SK-N-SH treated with all-trans-retinoic acid at 6 μM for 48 hours (cell line): ENCODE results near the gene LAP3.
"Not testable (repeated sequence)": the region's sequence is repeated elsewhere in the genome, so short reads cannot be mapped to it uniquely, and the experiment has no call there.

Experiments used
- ATAC-seq: fragments of 200-7000 bp; cut with Tn5 transposase; 3 replicates; pipeline ENCODE4 v1.9.1; 2020; ENCODE audit warnings: mild to moderate bottlenecking, moderate library complexity
- BACH2 ChIP-seq: fragments of 250-450 bp; sonication (Bioruptor Pico); IDR thresholded peaks from 2 replicates; pipeline ENCODE4 v1.9.0; 2021; ENCODE audit warnings: mild to moderate bottlenecking, borderline replicate concordance
- CSDC2 ChIP-seq: fragments of 250-450 bp; sonication (Bioruptor Pico); IDR thresholded peaks from 2 replicates; pipeline ENCODE4 v1.5.0; 2020; ENCODE audit warnings: mild to moderate bottlenecking, moderate library complexity
- ESRRG ChIP-seq: fragments of 250-450 bp; sonication (Bioruptor Pico); IDR thresholded peaks from 2 replicates; pipeline ENCODE4 v1.6.1; 2021; ENCODE audit warnings: mild to moderate bottlenecking
- GLIS3 ChIP-seq: fragments of 250-450 bp; sonication (Bioruptor Pico); IDR thresholded peaks from 2 replicates; pipeline ENCODE4 v1.5.0; 2020; ENCODE audit warnings: mild to moderate bottlenecking, moderate library complexity
- ISL1 ChIP-seq: fragments of 250-450 bp; sonication (Bioruptor Pico); IDR thresholded peaks from 2 replicates; pipeline ENCODE4 v2.1.2; 2022; ENCODE audit warnings: mild to moderate bottlenecking, moderate library complexity
- OSR1 ChIP-seq: fragments of 250-450 bp; sonication (Bioruptor Pico); IDR thresholded peaks from 2 replicates; pipeline ENCODE4 v1.8.0; 2022; ENCODE audit warnings: moderate library complexity, mild to moderate bottlenecking, inconsistent platforms
- PATZ1 ChIP-seq: fragments of 250-450 bp; sonication (Bioruptor Pico); IDR thresholded peaks from 2 replicates; pipeline ENCODE4 v1.8.0; 2020; ENCODE audit warnings: mild to moderate bottlenecking, moderate library complexity, borderline replicate concordance
- POU6F1 ChIP-seq: fragments of 250-450 bp; sonication (Bioruptor Pico); IDR thresholded peaks from 2 replicates; pipeline ENCODE4 v1.8.0; 2021; ENCODE audit warnings: low read depth, mild to moderate bottlenecking, moderate library complexity, borderline replicate concordance
- PPARA ChIP-seq: fragments of 250-450 bp; sonication (Bioruptor Pico); IDR thresholded peaks from 2 replicates; pipeline ENCODE4 v1.5.0; 2020; ENCODE audit warnings: mild to moderate bottlenecking, borderline replicate concordance
- RARB ChIP-seq: fragments of 250-450 bp; sonication (Bioruptor Pico); IDR thresholded peaks from 2 replicates; pipeline ENCODE4 v1.8.0; 2021; ENCODE audit warnings: mild to moderate bottlenecking, moderate library complexity
- SNAI2 ChIP-seq: fragments of 250-450 bp; sonication (Bioruptor Pico); IDR thresholded peaks from 2 replicates; pipeline ENCODE4 v1.5.0; 2020; ENCODE audit warnings: mild to moderate bottlenecking, moderate library complexity
- TOX ChIP-seq: fragments of 250-450 bp; sonication (Bioruptor Pico); IDR thresholded peaks from 2 replicates; pipeline ENCODE4 v1.8.0; 2021; ENCODE audit warnings: mild to moderate bottlenecking, moderate library complexity, borderline replicate concordance
- TSHZ2 ChIP-seq: fragments of 250-450 bp; sonication (Bioruptor Pico); IDR thresholded peaks from 2 replicates; pipeline ENCODE4 v1.5.0; 2020; ENCODE audit warnings: mild to moderate bottlenecking, moderate library complexity
- ZC3H10 ChIP-seq: fragments of 250-450 bp; sonication (Bioruptor Pico); IDR thresholded peaks from 2 replicates; pipeline ENCODE4 v1.5.1; 2021; ENCODE audit warnings: mild to moderate bottlenecking, moderate library complexity
- ZFP30 ChIP-seq: fragments of 450-650 bp; formaldehyde crosslinking; IDR thresholded peaks from 2 replicates; pipeline ENCODE4 v1.5.0; 2022; ENCODE audit warnings: mild to moderate bottlenecking, moderate library complexity
- ZNF565 ChIP-seq: fragments of 450-650 bp; formaldehyde crosslinking; conservative IDR thresholded peaks from 2 replicates; pipeline ENCODE4 v1.5.0; 2020; ENCODE audit warnings: low read depth, mild to moderate bottlenecking, moderate library complexity
- ZNF70 ChIP-seq: fragments of 450-650 bp; formaldehyde crosslinking; IDR thresholded peaks from 2 replicates; pipeline ENCODE4 v1.5.0; 2020; ENCODE audit warnings: mild to moderate bottlenecking, moderate library complexity
- ZNF8 ChIP-seq: fragments of 450-650 bp; formaldehyde crosslinking; IDR thresholded peaks from 2 replicates; pipeline ENCODE4 v1.5.0; 2020; ENCODE audit warnings: mild to moderate bottlenecking, moderate library complexity
- TF ChIP-seq, protein P1 (sequence below): fragments of 250-450 bp; sonication (Bioruptor Pico); IDR thresholded peaks from 2 replicates; pipeline ENCODE4 v1.5.1; 2021; ENCODE audit warnings: mild to moderate bottlenecking, moderate library complexity

The LAP3 gene

GRCh38 chr4:17535242-17535641 is 41.8 kb upstream of the LAP3 start (continued):
- TF ChIP-seq PATZ1 (CRISPR knock-in tag) = no peak
- no peak for TF ChIP-seq ESRRG (CRISPR knock-in tag)
- no peak for TF ChIP-seq PPARA (CRISPR knock-in tag)
- no peak for TF ChIP-seq TOX (CRISPR knock-in tag)
- TF ChIP-seq ZNF70 (CRISPR knock-in tag) = no peak
- TF ChIP-seq SNAI2 (CRISPR knock-in tag) = no peak
- TF ChIP-seq GLIS3 (CRISPR knock-in tag) = no peak
- TF ChIP-seq OSR1 (CRISPR knock-in tag) = no peak
- no peak for TF ChIP-seq ZFP30 (CRISPR knock-in tag)

- TF ChIP-seq BACH2 (CRISPR knock-in tag) (no peak), RARB (CRISPR knock-in tag) (no peak), PATZ1 (CRISPR knock-in tag) (no peak), OSR1 (CRISPR knock-in tag) (no peak), GLIS3 (CRISPR knock-in tag) (no peak), CSDC2 (CRISPR knock-in tag) (no peak), TSHZ2 (CRISPR knock-in tag) (no peak), ZNF565 (CRISPR knock-in tag) (no peak), PPARA (CRISPR knock-in tag) (no peak), ZNF8 (CRISPR knock-in tag) (no peak), ISL1 (no peak)
- ATAC-seq = no peak
Observed at GRCh38 chr4:17535906-17536305, 41.1 kb upstream of the LAP3 start.

GRCh38 chr4:17537060-17537459 is 39.9 kb upstream of the LAP3 start:
- ATAC-seq = not testable (repeated sequence)

- no peak for ATAC-seq
- TF ChIP-seq TSHZ2 (CRISPR knock-in tag) (no peak), ESRRG (CRISPR knock-in tag) (no peak), ISL1 (no peak), POU6F1 (no peak), ZC3H10 (CRISPR knock-in tag) (no peak), GLIS3 (CRISPR knock-in tag) (no peak), OSR1 (CRISPR knock-in tag) (no peak), PPARA (CRISPR knock-in tag) (no peak), ZNF8 (CRISPR knock-in tag) (no peak)
- TF ChIP-seq, protein P1, sequence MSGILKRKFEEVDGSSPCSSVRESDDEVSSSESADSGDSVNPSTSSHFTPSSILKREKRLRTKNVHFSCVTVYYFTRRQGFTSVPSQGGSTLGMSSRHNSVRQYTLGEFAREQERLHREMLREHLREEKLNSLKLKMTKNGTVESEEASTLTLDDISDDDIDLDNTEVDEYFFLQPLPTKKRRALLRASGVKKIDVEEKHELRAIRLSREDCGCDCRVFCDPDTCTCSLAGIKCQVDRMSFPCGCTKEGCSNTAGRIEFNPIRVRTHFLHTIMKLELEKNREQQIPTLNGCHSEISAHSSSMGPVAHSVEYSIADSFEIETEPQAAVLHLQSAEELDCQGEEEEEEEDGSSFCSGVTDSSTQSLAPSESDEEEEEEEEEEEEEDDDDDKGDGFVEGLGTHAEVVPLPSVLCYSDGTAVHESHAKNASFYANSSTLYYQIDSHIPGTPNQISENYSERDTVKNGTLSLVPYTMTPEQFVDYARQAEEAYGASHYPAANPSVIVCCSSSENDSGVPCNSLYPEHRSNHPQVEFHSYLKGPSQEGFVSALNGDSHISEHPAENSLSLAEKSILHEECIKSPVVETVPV = no peak
Observed at GRCh38 chr4:17544205-17544604, 32.8 kb upstream of the LAP3 start.
